GM12873 (cell line): ENCODE results near the gene C16orf74.

Experiments
- CTCF ChIP-seq: IDR thresholded peaks from 2 replicates; pipeline ENCODE4 v1.5.1; 2012; ENCODE audit warnings: low read depth, mild to moderate bottlenecking, moderate library complexity, low read length, control low read depth; ENCODE audit not compliant: insufficient read depth; ENCODE audit errors: missing control alignments

Gene C16orf74

GRCh38 chr16:85680352-85680944 is 70.4 kb downstream of the C16orf74 start:
- no peak for TF ChIP-seq CTCF

GRCh38 chr16:85679870-85680269 is 71.0 kb downstream of the C16orf74 start:
- no peak for TF ChIP-seq CTCF

GRCh38 chr16:85678821-85679220 is 72.1 kb downstream of the C16orf74 start:
- TF ChIP-seq CTCF = no peak

- no peak for TF ChIP-seq CTCF
Observed at GRCh38 chr16:85678016-85678415, 72.9 kb downstream of the C16orf74 start.

- TF ChIP-seq CTCF = no peak
Observed at GRCh38 chr16:85677383-85677967, 73.4 kb downstream of the C16orf74 start.

- no peak for TF ChIP-seq CTCF
Observed at GRCh38 chr16:85676466-85676865, 74.4 kb downstream of the C16orf74 start.

GRCh38 chr16:85675251-85675874 is 75.5 kb downstream of the C16orf74 start:
- TF ChIP-seq CTCF = peak; percentile 41
